ENCODE measurements around the gene PNMA8B.

DNA sequence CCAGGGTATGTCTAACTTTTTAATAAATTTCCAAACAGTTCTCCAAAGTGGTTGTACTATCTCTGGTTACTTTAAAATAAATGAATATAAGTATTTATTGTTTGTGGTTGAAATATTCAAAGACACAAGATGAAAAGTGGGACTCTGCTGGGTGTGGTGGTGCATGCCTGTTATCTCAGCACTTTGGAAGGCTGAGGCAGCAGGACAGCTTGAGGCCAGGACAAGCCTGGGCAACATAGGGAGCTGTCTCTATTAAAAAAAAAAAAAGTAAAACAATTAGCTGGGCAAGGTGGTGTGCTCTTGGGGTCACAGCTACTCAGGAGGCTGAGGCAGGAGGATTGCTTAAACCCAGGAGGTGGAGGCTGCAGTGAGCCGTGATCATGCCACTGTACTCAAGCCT is 34.7 kb downstream of the PNMA8B start:
- TF ChIP-seq CTCF (IDR thresholded peaks at IDR 0.05; ENCODE audit: poor library complexity, severe bottlenecking) (no peak), REST (IDR thresholded peaks at IDR 0.05; ENCODE audit: borderline replicate concordance) (no peak), EZH2 (IDR thresholded peaks at IDR 0.05; ENCODE audit: borderline replicate concordance, insufficient read depth, low read length, poor library complexity, severe bottlenecking) (no peak), MXI1 (conservative IDR thresholded peaks at IDR 0.05; ENCODE audit: poor library complexity, severe bottlenecking) (no peak), POLR2AphosphoS5 (IDR thresholded peaks at IDR 0.05) (no peak), EP300 (conservative IDR thresholded peaks at IDR 0.05; ENCODE audit: poor library complexity, severe bottlenecking) (no peak), SMC3 (conservative IDR thresholded peaks at IDR 0.05; ENCODE audit: poor library complexity) (no peak)

Data from neural cell (in vitro differentiated cells).